B cell (primary cell): ENCODE results near the gene DOCK8. TPM values are rescaled to one million over a fixed set of nuclear protein-coding genes. Genes with fewer than 3 reads are reported as not detected.

Experiments
- ATAC-seq: fragments of 200-7000 bp; cut with Tn5 transposase; one replicate; pipeline ENCODE4 v1.10.0; 2021; ENCODE audit warnings: low read depth, mild to moderate bottlenecking, moderate number of reproducible peaks, moderate library complexity
- CTCF ChIA-PET: fragments of 350-600 bp; sonication (Branson Sonifier 250); formaldehyde crosslinking; loops from one replicate; lab custom pipeline; 2021; ENCODE audit warnings: antibody characterized with exemption, inconsistent platforms; lab: Charles Lee
- POLR2A ChIA-PET: fragments of 350-600 bp; sonication (Branson Sonifier 250); formaldehyde crosslinking; loops from one replicate; lab custom pipeline; 2021; ENCODE audit warnings: antibody characterized with exemption; lab: Charles Lee
- DNase-seq: peaks from one replicate; pipeline ENCODE4 v3.0.0; 2013
- H2AFZ ChIP-seq: 2 replicates; pipeline ENCODE4 v1.6.1; 2012; ENCODE audit warnings: mild to moderate bottlenecking, low read depth, low read length; ENCODE audit not compliant: insufficient read depth, poor library complexity, severe bottlenecking
- H3K27ac ChIP-seq, 2 donors: 1 replicate in 1 of 2; 2 replicates in 1 of 2; pipeline ENCODE4 v1.5.1; 2012 to 2013; ENCODE audit warnings: low read length in 2 of 2, mild to moderate bottlenecking in 2 of 2, moderate library complexity in 1 of 2
- H3K27me3 ChIP-seq, 4 experiments: fragments of 200-600 bp in 1 of 4; sonication (generic) in 1 of 4; replicated peaks in 1 of 4; 1 replicate in 2 of 4; 2 replicates in 2 of 4; pipeline versions ENCODE4 v1.6.1 to v1.7.0; 2013 to 2016; ENCODE audit warnings: low read length in 3 of 4, mild to moderate bottlenecking in 2 of 4, mixed read lengths in 1 of 4, moderate library complexity in 1 of 4; ENCODE audit not compliant: insufficient read depth in 4 of 4, control insufficient read depth in 3 of 4; ENCODE audit errors: control extremely low read depth in 1 of 4
- H3K36me3 ChIP-seq, 2 experiments: replicated peaks in 1 of 2; 1 replicate in 1 of 2; 2 replicates in 1 of 2; pipeline versions ENCODE4 v1.6.1 to v1.7.1; 2013; ENCODE audit warnings: low read length in 1 of 2; ENCODE audit not compliant: insufficient read depth in 2 of 2, control insufficient read depth in 1 of 2; ENCODE audit errors: control extremely low read depth in 1 of 2, extremely low read depth in 1 of 2
- H3K4me1 ChIP-seq, 2 donors: fragments of 200-600 bp in 1 of 2; sonication (generic) in 1 of 2; 1 replicate in 1 of 2; 2 replicates in 1 of 2; pipeline versions ENCODE4 v1.5.1 to v1.6.1; 2013 to 2017; ENCODE audit warnings: low read length in 2 of 2; ENCODE audit not compliant: control insufficient read depth in 2 of 2, insufficient read depth in 2 of 2
- H3K4me2 ChIP-seq: replicated peaks from 2 replicates; pipeline ENCODE3; 2012; ENCODE audit warnings: mild to moderate bottlenecking, low read depth, low read length; ENCODE audit not compliant: poor library complexity, severe bottlenecking
- H3K4me3 ChIP-seq, 5 experiments: fragments of 200-600 bp in 1 of 5; sonication (generic) in 1 of 5; 1 replicate in 3 of 5; 2 replicates in 2 of 5; pipeline versions ENCODE4 v1.5.1 to v1.7.0; 2011 to 2016; ENCODE audit warnings: low read length in 4 of 5, mild to moderate bottlenecking in 4 of 5, low read depth in 2 of 5, control low read depth in 1 of 5, moderate library complexity in 1 of 5; ENCODE audit not compliant: insufficient read depth in 1 of 5; ENCODE audit errors: control extremely low read depth in 1 of 5, extremely low read depth in 1 of 5
- H3K79me2 ChIP-seq: fragments of 200-600 bp; sonication (generic); one replicate; pipeline ENCODE4 v1.6.0; 2016; ENCODE audit warnings: low read length; ENCODE audit not compliant: control insufficient read depth, insufficient read depth
- H3K9ac ChIP-seq: fragments of 200-600 bp; sonication (generic); 2 replicates; pipeline ENCODE4 v1.6.1; 2017; ENCODE audit warnings: mild to moderate bottlenecking, low read length, moderate library complexity
- H3K9me3 ChIP-seq, 3 donors: one replicate each; pipeline versions ENCODE4 v1.6.1 to v1.7.1; 2013; ENCODE audit warnings: low read length in 2 of 3; ENCODE audit not compliant: control insufficient read depth in 2 of 3, insufficient read depth in 1 of 3; ENCODE audit errors: control extremely low read depth in 1 of 3
- H4K20me1 ChIP-seq: 2 replicates; pipeline ENCODE4 v1.6.0; 2012; ENCODE audit warnings: mild to moderate bottlenecking, low read length; ENCODE audit not compliant: insufficient read depth, control insufficient read depth, poor library complexity, severe bottlenecking
- H3K27ac Mint-ChIP-seq: one replicate; pipeline ENCODE4 v1.8.0; 2021; ENCODE audit warnings: mixed read lengths
- H3K27me3 Mint-ChIP-seq: one replicate; pipeline ENCODE4 v1.8.0; 2021; ENCODE audit warnings: mixed read lengths
- H3K4me1 Mint-ChIP-seq: one replicate; pipeline ENCODE4 v1.8.0; 2021; ENCODE audit warnings: mixed read lengths
- H3K4me3 Mint-ChIP-seq: one replicate; pipeline ENCODE4 v1.8.0; 2021; ENCODE audit warnings: mixed read lengths
- H3K9me3 Mint-ChIP-seq: one replicate; pipeline ENCODE4 v1.8.0; 2022; ENCODE audit warnings: mixed read lengths; ENCODE audit not compliant: insufficient read depth
- EZH2 ChIP-seq: IDR thresholded peaks from 2 replicates; pipeline ENCODE4 v1.6.1; 2012; ENCODE audit warnings: borderline replicate concordance, low read depth, mild to moderate bottlenecking, moderate library complexity, low read length; ENCODE audit not compliant: insufficient read depth, poor library complexity, severe bottlenecking
- WGBS: methylation state at CpG from one replicate; pipeline ENCODE4 v1.1.5; 2013; ENCODE audit warnings: missing lambda C conversion rate; ENCODE audit not compliant: insufficient coverage; 5-methylcytosine and 5-hydroxymethylcytosine counted together
- intact Hi-C: fragments of 100-400 bp; cut with micrococcal nuclease; formaldehyde crosslinking; loops from one replicate; pipeline ENCODE4 v1.10.0; 2022
- polyA plus RNA-seq: library from polyadenylated mRNA; depleted of rRNA; stranded (reverse); fragments of >200 nt; gene quantifications from 2 replicates; pipeline ENCODE4 v1.2.3, GENCODE V29; 2012
- total RNA-seq, 2 donors: library from RNA; stranded (reverse); fragments of 120-200 nt in 1 of 2; gene quantifications; 1 replicate in 1 of 2; 2 replicates in 1 of 2; pipeline versions ENCODE4 v1.2.3 to v1.2.4, GENCODE V29; 2013 to 2022
- TF ChIP-seq, protein P1 (sequence below): fragments of 200-600 bp; IDR thresholded peaks from one replicate; pipeline ENCODE4 v1.8.0; 2022; ENCODE audit warnings: antibody characterized with exemption, mild to moderate bottlenecking

DOCK8 gene
- total and polyA plus RNA-seq, 2 donors (not counting 1 experiment from before 2014, with no cell fraction given) = 47.6 to 288 TPM

DNA sequence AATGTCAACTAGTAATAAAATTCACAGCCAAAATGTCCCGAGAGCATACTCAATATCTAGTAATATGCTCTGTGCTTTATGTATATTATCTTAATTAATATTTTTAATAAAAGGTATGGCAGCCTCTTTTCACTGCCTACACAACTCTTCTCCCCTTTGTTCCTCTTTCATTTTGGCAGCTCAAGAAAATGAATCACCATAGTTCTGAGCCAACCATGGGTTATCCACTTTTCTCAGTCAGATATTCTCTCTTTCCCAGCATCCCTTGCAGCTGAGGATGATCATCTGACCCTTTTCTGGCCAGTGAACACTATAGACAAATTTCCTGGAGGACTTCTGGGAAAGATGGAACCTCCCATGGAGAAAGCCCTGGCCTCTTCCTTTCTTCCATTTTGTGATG, 8.2 kb upstream of the DOCK8 start:
- no peak overlapping the region for H3K27ac ChIP-seq
- Mint-ChIP-seq H3K27me3 (no peaks in the 10 kb centered on the region), H3K9me3 (no peaks in the 10 kb centered on the region), H3K4me1 (no peaks in the 10 kb centered on the region), H3K27ac (no peak overlapping the region), H3K4me3 (no peak overlapping the region)
- H3K79me2 ChIP-seq = no peaks in the 10 kb centered on the region
- no CpG with 5 or more reads among the region's 1 CpG for WGBS
- DNase-seq (no peak), ATAC-seq (no peak)
- no peaks in the 10 kb centered on the region for H3K36me3 ChIP-seq
- no peaks in the 10 kb centered on the region for H3K27me3 ChIP-seq
- no peak overlapping the region for H2AFZ ChIP-seq
- intact Hi-C loops = no loop called here
- H3K4me3 ChIP-seq = no peak overlapping the region
- no peak overlapping the region for H3K9ac ChIP-seq
- no peak for TF ChIP-seq EZH2
- TF ChIP-seq, protein P1, sequence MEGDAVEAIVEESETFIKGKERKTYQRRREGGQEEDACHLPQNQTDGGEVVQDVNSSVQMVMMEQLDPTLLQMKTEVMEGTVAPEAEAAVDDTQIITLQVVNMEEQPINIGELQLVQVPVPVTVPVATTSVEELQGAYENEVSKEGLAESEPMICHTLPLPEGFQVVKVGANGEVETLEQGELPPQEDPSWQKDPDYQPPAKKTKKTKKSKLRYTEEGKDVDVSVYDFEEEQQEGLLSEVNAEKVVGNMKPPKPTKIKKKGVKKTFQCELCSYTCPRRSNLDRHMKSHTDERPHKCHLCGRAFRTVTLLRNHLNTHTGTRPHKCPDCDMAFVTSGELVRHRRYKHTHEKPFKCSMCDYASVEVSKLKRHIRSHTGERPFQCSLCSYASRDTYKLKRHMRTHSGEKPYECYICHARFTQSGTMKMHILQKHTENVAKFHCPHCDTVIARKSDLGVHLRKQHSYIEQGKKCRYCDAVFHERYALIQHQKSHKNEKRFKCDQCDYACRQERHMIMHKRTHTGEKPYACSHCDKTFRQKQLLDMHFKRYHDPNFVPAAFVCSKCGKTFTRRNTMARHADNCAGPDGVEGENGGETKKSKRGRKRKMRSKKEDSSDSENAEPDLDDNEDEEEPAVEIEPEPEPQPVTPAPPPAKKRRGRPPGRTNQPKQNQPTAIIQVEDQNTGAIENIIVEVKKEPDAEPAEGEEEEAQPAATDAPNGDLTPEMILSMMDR = no peak
- H4K20me1 ChIP-seq = no peaks in the 10 kb centered on the region
- H3K4me2 ChIP-seq = no peak overlapping the region
- POLR2A ChIA-PET = no interaction called here
- CTCF ChIA-PET = interaction anchor here (1.4 kb wide), 1 partner anchor 17 kb away, joined by 3 read pairs; no protein-coding TSS in a partner anchor
- H3K4me1 ChIP-seq = no peaks in the 10 kb centered on the region
- no peaks in the 10 kb centered on the region for H3K9me3 ChIP-seq

DNA sequence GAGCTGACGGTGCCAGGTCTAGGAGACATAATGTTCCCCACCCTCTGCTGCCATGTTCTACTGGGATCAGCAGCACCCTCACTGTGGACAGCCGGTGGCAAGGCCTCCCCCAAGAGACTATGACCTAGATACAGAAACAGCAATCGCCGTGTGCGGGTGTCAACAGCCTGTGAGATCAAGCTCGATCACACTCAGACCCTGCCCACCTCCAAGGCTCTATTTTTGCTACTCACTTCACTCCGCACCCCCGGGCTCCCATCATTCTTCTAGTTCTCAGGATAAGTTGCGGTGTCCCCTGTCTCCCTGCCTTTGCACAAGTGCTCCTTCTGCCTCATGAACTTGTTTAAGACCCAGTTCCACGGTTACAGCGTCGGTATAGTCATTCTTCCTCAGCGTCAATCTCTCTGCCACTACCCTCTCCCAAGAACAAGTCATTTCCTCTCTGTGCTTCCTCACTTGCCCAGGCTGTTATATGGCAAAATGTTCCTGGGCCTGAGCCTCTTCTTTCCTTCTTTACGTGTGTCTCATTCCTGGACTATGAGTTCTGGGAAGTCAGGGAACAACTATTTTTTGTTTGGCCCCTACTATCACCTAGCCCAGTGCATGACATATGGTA, 5.4 kb upstream of the DOCK8 start:
- no peak overlapping the region for H3K27ac Mint-ChIP-seq
- intact Hi-C loops = no loop called here
- no peak overlapping the region for H3K9ac ChIP-seq

More for the DNA sequence above, 5.4 kb upstream of the DOCK8 start:
- no peak overlapping the region for H3K4me3 Mint-ChIP-seq
- DNase-seq = no peak
- Histone ChIP-seq H3K4me3 (no peak overlapping the region), H3K27me3 (no peaks in the 10 kb centered on the region), H3K27ac (no peak overlapping the region), H3K4me2 (no peak overlapping the region), H3K9me3 (no peaks in the 10 kb centered on the region), H2AFZ (no peak overlapping the region), H3K79me2 (no peaks in the 10 kb centered on the region), H3K4me1 (peaks cover 0 to 5% of the 10 kb centered on the region in 2 donors), H4K20me1 (no peaks in the 10 kb centered on the region), H3K36me3 (no peaks in the 10 kb centered on the region)
- H3K27me3 Mint-ChIP-seq = no peaks in the 10 kb centered on the region
- H3K9me3 Mint-ChIP-seq = no peaks in the 10 kb centered on the region
- CTCF ChIA-PET = no interaction called here
- no peak for ATAC-seq
- WGBS = 73% methylated on average over 13 of the region's 14 CpGs
- TF ChIP-seq EZH2 = no peak
- TF ChIP-seq, protein P1 = no peak
- H3K4me1 Mint-ChIP-seq = peaks cover 3% of the 10 kb centered on the region
- POLR2A ChIA-PET = no interaction called here
